Breast epithelium (tissue), 4 donors: ENCODE results near the gene IL9. TPM values are rescaled to one million over a fixed set of nuclear protein-coding genes. Genes with fewer than 3 reads are reported as not detected.

Experiments used
- DNase-seq, 2 donors: peaks; one replicate each; pipeline ENCODE4 v3.0.0-alpha.2; 2019; ENCODE audit warnings: low spot score in 2 of 2
- H3K27ac ChIP-seq, 2 donors: fragments of 200-600 bp; sonication (generic) in 1 of 2; one replicate each; pipeline ENCODE4 v1.5.1; 2016 to 2019; ENCODE audit warnings: mild to moderate bottlenecking in 1 of 2
- H3K27me3 ChIP-seq, 2 donors: fragments of 200-600 bp; sonication (generic) in 1 of 2; one replicate each; pipeline versions ENCODE4 v1.5.1 to v1.6.0; 2017 to 2019; ENCODE audit warnings: control low read depth in 1 of 2, mild to moderate bottlenecking in 1 of 2
- H3K36me3 ChIP-seq: fragments of 200-600 bp; one replicate; pipeline ENCODE4 v1.5.1; 2019
- H3K4me1 ChIP-seq, 2 donors: fragments of 200-600 bp; sonication (generic); one replicate each; pipeline ENCODE4 v1.5.1; 2016 to 2019; ENCODE audit warnings: control low read depth in 1 of 2
- H3K4me3 ChIP-seq, 3 donors: fragments of 200-600 bp; sonication (generic); 1 replicate in 2 of 3; 2 replicates in 1 of 3; pipeline ENCODE4 v1.5.1; 2016 to 2019; ENCODE audit warnings: mild to moderate bottlenecking in 3 of 3, moderate library complexity in 2 of 3
- H3K9me3 ChIP-seq, 2 donors: fragments of 200-600 bp; sonication (generic) in 1 of 2; one replicate each; pipeline ENCODE4 v1.5.1; 2016 to 2019; ENCODE audit warnings: control low read depth in 1 of 2
- POLR2A ChIP-seq: fragments of 450-650 bp; IDR thresholded peaks from one replicate; pipeline ENCODE4 v1.6.1; 2016; ENCODE audit warnings: antibody characterized with exemption, mild to moderate bottlenecking, moderate library complexity
- POLR2AphosphoS5 ChIP-seq, 3 donors: sonication (generic); formaldehyde crosslinking; IDR thresholded peaks; one replicate each; pipeline ENCODE4 v1.6.1; 2017; ENCODE audit warnings: antibody characterized with exemption in 3 of 3
- intact Hi-C: fragments of 100-400 bp; cut with DNase I; formaldehyde crosslinking; loops from one replicate; pipeline ENCODE4 v1.15.1; 2023; ENCODE audit warnings: low total_unique reads
- total RNA-seq, 3 donors: library from RNA; depleted of rRNA; stranded (reverse); fragments of >200 nt; gene quantifications; one replicate each; pipeline ENCODE4 v1.1.0, GENCODE V29; 2016
- TF ChIP-seq, protein P1 (sequence below), 3 donors: fragments of 450-650 bp; IDR thresholded peaks; one replicate each; pipeline ENCODE4 v1.5.1; 2016 to 2017; ENCODE audit warnings: antibody characterized with exemption in 3 of 3, mild to moderate bottlenecking in 3 of 3, moderate library complexity in 3 of 3

IL9 gene
- total RNA-seq, 3 donors from 2014 or later, result not detected

DNA sequence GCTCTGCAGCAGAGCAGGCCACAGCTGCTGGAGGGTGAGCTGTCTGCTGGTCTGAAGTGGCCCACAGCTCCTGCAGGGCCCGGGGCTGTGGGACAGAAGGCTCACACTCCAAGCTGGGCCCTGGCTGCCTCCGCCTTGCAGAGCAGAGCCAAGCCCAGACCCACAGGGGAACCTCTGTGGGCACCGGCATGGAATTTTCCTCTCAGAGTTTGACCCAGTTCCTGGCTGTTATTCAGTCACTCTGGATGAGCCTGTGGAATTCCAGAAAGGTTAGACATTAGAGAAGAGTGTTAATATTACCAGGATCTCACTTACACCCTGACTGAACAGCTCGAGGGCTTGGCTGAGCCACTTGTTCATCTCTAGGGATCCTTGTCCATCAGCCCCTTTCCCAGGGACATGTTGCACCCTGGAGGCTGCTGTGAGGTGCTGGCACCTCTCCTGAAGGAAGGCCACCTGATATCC lies 17.5 kb downstream of the IL9 start:
- H3K27me3 ChIP-seq, result no peaks in the 10 kb centered on the region
- no peak overlapping the region for H3K4me3 ChIP-seq
- no peak for DNase-seq
- TF ChIP-seq POLR2AphosphoS5 (IDR thresholded peaks at IDR 0.05) (no peak), POLR2A (no peak)
- TF ChIP-seq, protein P1, sequence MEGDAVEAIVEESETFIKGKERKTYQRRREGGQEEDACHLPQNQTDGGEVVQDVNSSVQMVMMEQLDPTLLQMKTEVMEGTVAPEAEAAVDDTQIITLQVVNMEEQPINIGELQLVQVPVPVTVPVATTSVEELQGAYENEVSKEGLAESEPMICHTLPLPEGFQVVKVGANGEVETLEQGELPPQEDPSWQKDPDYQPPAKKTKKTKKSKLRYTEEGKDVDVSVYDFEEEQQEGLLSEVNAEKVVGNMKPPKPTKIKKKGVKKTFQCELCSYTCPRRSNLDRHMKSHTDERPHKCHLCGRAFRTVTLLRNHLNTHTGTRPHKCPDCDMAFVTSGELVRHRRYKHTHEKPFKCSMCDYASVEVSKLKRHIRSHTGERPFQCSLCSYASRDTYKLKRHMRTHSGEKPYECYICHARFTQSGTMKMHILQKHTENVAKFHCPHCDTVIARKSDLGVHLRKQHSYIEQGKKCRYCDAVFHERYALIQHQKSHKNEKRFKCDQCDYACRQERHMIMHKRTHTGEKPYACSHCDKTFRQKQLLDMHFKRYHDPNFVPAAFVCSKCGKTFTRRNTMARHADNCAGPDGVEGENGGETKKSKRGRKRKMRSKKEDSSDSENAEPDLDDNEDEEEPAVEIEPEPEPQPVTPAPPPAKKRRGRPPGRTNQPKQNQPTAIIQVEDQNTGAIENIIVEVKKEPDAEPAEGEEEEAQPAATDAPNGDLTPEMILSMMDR (IDR thresholded peaks at IDR 0.05), result no peak
- no peaks in the 10 kb centered on the region for H3K4me1 ChIP-seq
- no peaks in the 10 kb centered on the region for H3K9me3 ChIP-seq
- H3K27ac ChIP-seq, result no peak overlapping the region
- H3K36me3 ChIP-seq, result no peaks in the 10 kb centered on the region
- intact Hi-C loops, result no loop called here

DNA sequence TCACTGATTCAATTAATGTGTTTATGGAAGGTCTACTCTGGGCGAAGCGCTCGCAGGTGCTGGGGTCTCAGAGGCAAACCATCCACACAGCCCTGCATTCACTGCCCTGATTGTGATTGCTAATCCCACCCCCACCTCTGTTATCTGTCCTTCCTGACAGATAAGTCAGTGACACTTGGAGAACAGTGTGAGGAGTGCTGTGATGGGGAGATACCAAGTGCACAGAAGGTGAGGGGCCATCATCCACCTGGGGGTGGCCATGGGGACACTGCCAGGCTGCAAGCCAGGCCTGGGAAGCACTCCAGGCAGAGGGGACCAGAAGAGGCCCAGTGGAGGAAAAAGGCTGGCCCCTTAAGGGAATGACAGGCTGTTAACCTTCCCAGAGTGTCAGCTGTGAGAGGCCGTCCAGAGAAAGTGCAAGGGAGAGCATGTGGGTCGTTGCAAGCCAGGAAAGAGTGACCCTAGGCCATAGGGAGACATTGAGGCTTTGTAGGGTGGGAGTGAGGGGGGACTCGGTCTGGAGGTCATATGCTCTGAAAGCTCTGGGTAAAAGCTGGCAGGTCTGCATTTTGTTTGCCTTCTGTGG lies 18.0 kb downstream of the IL9 start:
- H3K27ac ChIP-seq, result no peak overlapping the region
- no peaks in the 10 kb centered on the region for H3K4me1 ChIP-seq
- intact Hi-C loops, result no loop called here

DNA sequence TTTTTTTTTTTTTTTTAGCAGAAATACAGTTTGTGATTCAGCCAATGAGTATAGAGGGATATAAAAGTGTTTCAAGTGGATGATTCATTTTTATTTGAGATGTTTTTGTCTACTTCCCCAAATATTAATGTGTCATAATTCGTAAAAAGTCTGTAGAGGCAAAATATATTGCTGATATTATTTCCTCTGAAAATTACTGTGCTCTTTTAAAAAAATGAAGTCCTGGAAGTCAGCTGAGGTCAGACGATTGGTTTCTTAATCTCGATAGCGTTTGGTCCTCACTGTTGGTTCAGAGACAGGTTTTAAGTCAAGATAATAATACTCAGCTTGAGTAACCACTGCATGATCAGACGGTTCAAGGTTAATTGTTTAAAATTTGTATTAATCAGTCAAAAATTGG lies 19.5 kb downstream of the IL9 start:
- H3K27ac ChIP-seq, result no peak overlapping the region
- H3K27me3 ChIP-seq, result no peaks in the 10 kb centered on the region
- no peaks in the 10 kb centered on the region for H3K4me1 ChIP-seq
- DNase-seq, result no peak
- intact Hi-C loops, result no loop called here
- H3K9me3 ChIP-seq, result no peaks in the 10 kb centered on the region
- no peaks in the 10 kb centered on the region for H3K36me3 ChIP-seq
- H3K4me3 ChIP-seq, result no peak overlapping the region
- TF ChIP-seq POLR2AphosphoS5 (IDR thresholded peaks at IDR 0.05) (no peak), POLR2A (no peak)
- TF ChIP-seq, protein P1 (IDR thresholded peaks at IDR 0.05), result no peak

More for the DNA sequence above, 18.0 kb downstream of the IL9 start:
- no peaks in the 10 kb centered on the region for H3K9me3 ChIP-seq
- no peak overlapping the region for H3K4me3 ChIP-seq
- no peaks in the 10 kb centered on the region for H3K36me3 ChIP-seq
- TF ChIP-seq POLR2A, result no peak
- TF ChIP-seq, protein P1 (IDR thresholded peaks at IDR 0.05), result no peak
- TF ChIP-seq POLR2AphosphoS5 (IDR thresholded peaks at IDR 0.05), result no peak
- no peak for DNase-seq
- H3K27me3 ChIP-seq, result no peaks in the 10 kb centered on the region

DNA sequence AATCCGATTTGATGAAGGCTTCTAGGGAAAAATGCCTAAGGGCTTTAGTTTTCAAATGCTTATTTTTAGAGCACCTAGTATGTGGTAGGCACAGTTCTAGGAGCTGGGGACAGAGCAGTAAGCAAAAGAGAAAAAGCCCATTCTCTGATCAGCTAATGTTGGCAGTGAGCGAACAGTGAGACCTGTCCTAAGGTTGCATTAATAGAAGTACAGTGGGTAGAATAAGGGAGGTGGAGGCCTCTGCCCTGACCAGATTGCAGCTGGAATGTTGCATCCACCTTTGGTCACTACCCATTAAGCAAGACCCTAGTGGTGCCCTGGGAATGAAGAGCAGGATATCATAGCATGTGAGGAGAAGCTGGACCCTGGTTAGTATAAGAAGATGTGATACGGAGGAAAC lies 20.1 kb downstream of the IL9 start:
- H3K4me1 ChIP-seq, result no peaks in the 10 kb centered on the region
- no peak overlapping the region for H3K27ac ChIP-seq
- no peaks in the 10 kb centered on the region for H3K36me3 ChIP-seq
- intact Hi-C loops, result no loop called here
- H3K27me3 ChIP-seq, result no peaks in the 10 kb centered on the region
- no peaks in the 10 kb centered on the region for H3K9me3 ChIP-seq
- DNase-seq, result no peak
- H3K4me3 ChIP-seq, result no peak overlapping the region
- TF ChIP-seq POLR2A, result no peak
- TF ChIP-seq, protein P1 (IDR thresholded peaks at IDR 0.05), result no peak
- no peak for TF ChIP-seq POLR2AphosphoS5 (IDR thresholded peaks at IDR 0.05)

DNA sequence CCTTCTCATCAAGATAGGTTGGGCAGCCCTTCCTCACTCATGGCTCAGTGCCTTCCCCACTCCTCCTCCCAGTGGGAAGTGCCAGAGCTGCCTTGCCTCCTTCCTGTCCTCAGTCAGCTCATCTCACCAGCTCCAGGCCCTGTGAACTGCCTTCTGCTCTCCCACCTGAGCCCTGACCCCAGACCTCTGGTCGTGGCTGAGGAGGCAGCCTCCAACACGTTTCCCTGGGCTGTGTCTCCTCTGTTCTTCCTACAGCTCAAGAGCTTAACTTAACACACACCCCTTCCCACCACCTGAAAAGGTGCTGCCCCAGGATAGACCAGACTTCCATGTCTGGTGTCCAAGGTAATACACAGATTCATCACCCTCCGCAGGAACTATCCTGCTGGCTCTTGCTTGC lies 21.2 kb downstream of the IL9 start:
- Histone ChIP-seq H3K9me3 (no peaks in the 10 kb centered on the region), H3K4me1 (no peaks in the 10 kb centered on the region), H3K4me3 (no peak overlapping the region), H3K27ac (no peak overlapping the region), H3K27me3 (no peaks in the 10 kb centered on the region), H3K36me3 (no peaks in the 10 kb centered on the region)
- TF ChIP-seq POLR2AphosphoS5 (IDR thresholded peaks at IDR 0.05) (no peak), POLR2A (no peak)
- TF ChIP-seq, protein P1 (IDR thresholded peaks at IDR 0.05), result no peak
- DNase-seq, result no peak
- intact Hi-C loops, result no loop called here
